IPS-20b (cell line): ENCODE results near the gene IRS1.

Source experiments
- H3K27ac ChIP-seq: one replicate; pipeline ENCODE4 v1.5.1; 2013; ENCODE audit warnings: low read length
- H3K27me3 ChIP-seq: 2 replicates; pipeline ENCODE4 v1.6.1; 2013; ENCODE audit warnings: mild to moderate bottlenecking, low read length, inconsistent platforms; ENCODE audit not compliant: insufficient read depth
- H3K36me3 ChIP-seq: 2 replicates; pipeline ENCODE4 v1.6.1; 2013; ENCODE audit warnings: low read depth, mild to moderate bottlenecking, inconsistent platforms, low read length, moderate library complexity; ENCODE audit not compliant: insufficient read depth
- H3K4me1 ChIP-seq: 2 replicates; pipeline ENCODE4 v1.6.1; 2013; ENCODE audit warnings: mild to moderate bottlenecking, control low read depth, inconsistent platforms, low read length, moderate library complexity; ENCODE audit not compliant: insufficient read depth
- H3K4me3 ChIP-seq: 2 replicates; pipeline ENCODE4 v1.5.1; 2013; ENCODE audit warnings: mild to moderate bottlenecking, low read length, inconsistent platforms
- H3K9ac ChIP-seq: 2 replicates; pipeline ENCODE4 v1.6.1; 2013; ENCODE audit warnings: low read depth, mild to moderate bottlenecking, inconsistent platforms, low read length, moderate library complexity
- H3K9me3 ChIP-seq: 2 replicates; pipeline ENCODE4 v1.6.1; 2013; ENCODE audit warnings: mild to moderate bottlenecking, low read depth, low read length, inconsistent platforms; ENCODE audit not compliant: insufficient read depth

Gene IRS1

DNA sequence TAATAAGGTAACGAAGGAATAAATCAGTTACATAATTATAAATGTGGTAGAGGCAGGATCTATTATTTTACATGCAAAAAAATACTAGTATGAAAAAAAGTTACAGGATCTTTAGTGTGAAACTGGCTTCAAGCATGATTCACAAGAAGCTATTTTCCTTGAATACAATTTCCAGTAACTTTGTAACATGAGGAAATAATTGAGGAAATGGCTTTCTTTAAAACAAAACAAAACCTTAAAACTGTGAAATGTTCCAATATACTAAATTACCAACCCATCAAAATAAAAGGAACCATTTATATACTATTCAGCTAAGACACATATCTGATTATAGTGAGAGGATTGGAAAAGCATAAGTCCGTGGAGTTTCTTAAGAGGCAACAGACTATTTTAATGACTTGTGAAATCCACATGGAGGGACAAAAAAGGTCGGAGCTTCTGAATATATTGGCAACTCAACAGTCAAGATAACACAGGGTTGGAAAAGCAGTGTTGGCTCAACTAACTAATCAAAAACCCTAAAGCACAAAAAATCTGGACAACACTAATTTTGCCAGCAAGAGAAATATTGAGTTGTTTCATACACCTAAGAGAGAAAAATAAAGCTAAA, 10.6 kb downstream of the IRS1 start:
- Histone ChIP-seq H3K9ac (no peak overlapping the region), H3K9me3 (no peaks in the 10 kb centered on the region), H3K4me3 (no peak overlapping the region), H3K36me3 (peaks cover 4% of the 10 kb centered on the region; the same call in 1 of the 2 replicates), H3K27ac (no peak overlapping the region), H3K27me3 (no peaks in the 10 kb centered on the region), H3K4me1 (peaks cover 27% of the 10 kb centered on the region; the same call in 1 of the 2 replicates)

- Histone ChIP-seq H3K27ac (no peak overlapping the region), H3K27me3 (no peaks in the 10 kb centered on the region), H3K9me3 (no peaks in the 10 kb centered on the region), H3K9ac (no peak overlapping the region), H3K4me1 (peaks cover 18% of the 10 kb centered on the region; the same call in 1 of the 2 replicates), H3K36me3 (0 out of 2 replicates have a peak, but pooled peaks cover 4% of the 10 kb centered on the region), H3K4me3 (no peak overlapping the region)
Measured at GRCh38 chr2:226788064-226788463, 11.6 kb downstream of the IRS1 start.

DNA sequence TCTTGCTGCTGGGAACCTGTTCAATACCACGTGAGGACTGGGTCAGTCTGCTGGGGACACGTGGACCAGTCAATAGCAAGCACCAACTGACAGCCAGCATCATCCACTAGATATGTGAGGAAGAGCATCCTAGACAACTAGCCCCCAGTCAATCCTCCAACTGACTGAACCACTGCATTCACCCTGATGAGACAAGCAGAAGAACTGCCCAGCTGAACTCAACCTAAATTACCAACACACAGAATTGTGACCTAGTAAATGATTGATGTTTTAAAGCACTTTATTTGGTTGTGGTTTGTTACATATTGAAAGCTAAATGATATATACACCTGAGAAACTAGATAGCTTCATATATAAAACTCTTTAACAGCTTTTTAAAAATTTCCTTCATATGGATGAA, 15.7 kb downstream of the IRS1 start:
- H3K9ac ChIP-seq, result no peak overlapping the region
- H3K36me3 ChIP-seq, result 0 out of 2 replicates have a peak, but pooled peaks cover 4% of the 10 kb centered on the region
- no peak overlapping the region for H3K27ac ChIP-seq
- no peaks in the 10 kb centered on the region for H3K9me3 ChIP-seq
- peaks cover 11% of the 10 kb centered on the region; the same call in 1 of the 2 replicates for H3K4me1 ChIP-seq
- no peak overlapping the region for H3K4me3 ChIP-seq
- H3K27me3 ChIP-seq, result no peaks in the 10 kb centered on the region

DNA sequence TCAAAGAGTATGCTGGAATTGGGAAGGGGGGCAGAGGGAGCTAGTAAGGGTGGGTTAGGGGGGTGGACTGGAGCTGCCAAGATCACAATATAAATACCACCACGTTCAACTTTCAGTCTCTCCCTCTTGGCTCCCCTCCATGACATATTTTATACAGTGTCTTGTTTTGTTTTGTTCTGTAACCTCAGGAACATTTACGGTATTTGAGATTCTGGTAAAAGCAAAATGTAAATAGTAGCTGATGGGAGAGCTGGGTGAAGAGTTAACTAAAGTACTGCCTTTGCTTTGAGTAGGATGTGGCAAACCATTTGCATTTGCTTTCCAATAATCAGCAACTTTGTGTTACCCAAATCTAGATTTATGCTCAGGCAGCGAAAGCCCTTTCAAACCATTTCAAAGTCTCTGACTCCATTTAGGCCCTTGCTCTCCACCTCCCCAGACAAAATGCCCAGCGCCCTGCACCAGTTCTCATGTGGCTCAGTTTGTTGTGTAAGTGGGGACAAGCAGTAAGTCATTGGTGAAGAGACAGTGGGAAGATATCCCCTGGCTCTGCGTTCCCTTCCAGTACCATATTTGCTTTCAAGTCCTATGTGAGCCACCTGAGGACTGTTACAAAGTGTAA, 17.4 kb downstream of the IRS1 start:
- H3K27ac ChIP-seq, result no peak overlapping the region
- H3K27me3 ChIP-seq, result no peaks in the 10 kb centered on the region
- no peak overlapping the region for H3K9ac ChIP-seq
- H3K4me3 ChIP-seq, result no peak overlapping the region
- H3K9me3 ChIP-seq, result no peaks in the 10 kb centered on the region
- H3K4me1 ChIP-seq, result peaks cover 16% of the 10 kb centered on the region; the same call in 1 of the 2 replicates
- 0 out of 2 replicates have a peak, but pooled peaks cover 4% of the 10 kb centered on the region for H3K36me3 ChIP-seq

DNA sequence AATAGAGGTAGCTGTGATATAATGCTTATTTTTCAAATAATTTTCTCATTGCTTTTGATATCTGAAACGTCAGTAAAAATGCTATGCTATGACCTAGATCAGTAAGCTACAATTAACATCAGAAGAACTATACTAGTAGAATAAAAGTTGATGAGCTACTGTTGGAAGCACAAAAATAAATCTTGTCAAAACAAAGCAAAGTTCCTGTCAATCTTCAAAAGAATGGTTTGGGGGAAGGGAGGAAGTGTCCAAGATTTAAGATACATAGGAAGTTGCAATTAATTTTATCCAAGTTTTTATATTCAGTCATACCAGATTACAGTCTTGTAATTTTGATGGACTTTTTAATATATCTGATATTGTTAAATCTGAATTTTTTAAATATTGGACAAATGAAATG, 19.2 kb downstream of the IRS1 start:
- Histone ChIP-seq H3K4me1 (peaks cover 16% of the 10 kb centered on the region; the same call in 1 of the 2 replicates), H3K27me3 (no peaks in the 10 kb centered on the region), H3K9ac (no peak overlapping the region), H3K36me3 (no peaks in the 10 kb centered on the region), H3K4me3 (no peak overlapping the region), H3K9me3 (no peaks in the 10 kb centered on the region), H3K27ac (no peak overlapping the region)

DNA sequence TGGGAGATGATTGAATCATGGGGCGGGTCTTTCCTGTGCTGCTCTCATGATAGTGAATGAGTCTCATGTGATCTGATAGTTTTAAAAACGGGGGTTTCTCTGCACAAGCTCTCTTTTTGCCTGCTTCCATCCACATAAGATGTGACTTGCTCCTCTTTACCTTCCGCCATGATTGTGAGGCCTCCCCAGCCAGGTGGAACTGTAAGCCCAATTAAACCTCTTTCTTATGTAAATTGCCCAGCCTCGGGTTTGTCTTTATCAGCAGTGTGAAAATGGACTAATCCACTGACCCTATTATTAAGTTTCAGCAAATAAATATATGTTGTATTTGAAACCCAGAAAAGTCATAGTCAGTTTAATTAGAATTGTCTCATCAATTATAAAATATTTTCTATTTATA, 22.0 kb downstream of the IRS1 start:
- H3K36me3 ChIP-seq, result peaks cover 4% of the 10 kb centered on the region; the same call in 1 of the 2 replicates
- no peak overlapping the region for H3K4me3 ChIP-seq
- H3K9ac ChIP-seq, result no peak overlapping the region
- H3K4me1 ChIP-seq, result peaks cover 16% of the 10 kb centered on the region; the same call in 1 of the 2 replicates
- H3K27ac ChIP-seq, result no peak overlapping the region
- H3K9me3 ChIP-seq, result peaks cover 3% of the 10 kb centered on the region
- H3K27me3 ChIP-seq, result no peaks in the 10 kb centered on the region

GRCh38 chr2:226776104-226776503, 23.5 kb downstream of the IRS1 start:
- Histone ChIP-seq H3K9me3 (peaks cover 3% of the 10 kb centered on the region), H3K27ac (no peak overlapping the region), H3K4me3 (no peak overlapping the region), H3K9ac (no peak overlapping the region), H3K4me1 (peaks cover 7% of the 10 kb centered on the region; the same call in 1 of the 2 replicates), H3K27me3 (no peaks in the 10 kb centered on the region), H3K36me3 (peaks cover 4% of the 10 kb centered on the region; the same call in 1 of the 2 replicates)

GRCh38 chr2:226775032-226775509, 24.5 kb downstream of the IRS1 start:
- Histone ChIP-seq H3K27ac (no peak overlapping the region), H3K36me3 (peaks cover 4% of the 10 kb centered on the region; the same call in 1 of the 2 replicates), H3K9ac (no peak overlapping the region), H3K4me1 (0 out of 2 replicates have a peak, but pooled peaks cover 5% of the 10 kb centered on the region), H3K4me3 (no peak overlapping the region), H3K9me3 (peaks cover 3% of the 10 kb centered on the region), H3K27me3 (no peaks in the 10 kb centered on the region)

DNA sequence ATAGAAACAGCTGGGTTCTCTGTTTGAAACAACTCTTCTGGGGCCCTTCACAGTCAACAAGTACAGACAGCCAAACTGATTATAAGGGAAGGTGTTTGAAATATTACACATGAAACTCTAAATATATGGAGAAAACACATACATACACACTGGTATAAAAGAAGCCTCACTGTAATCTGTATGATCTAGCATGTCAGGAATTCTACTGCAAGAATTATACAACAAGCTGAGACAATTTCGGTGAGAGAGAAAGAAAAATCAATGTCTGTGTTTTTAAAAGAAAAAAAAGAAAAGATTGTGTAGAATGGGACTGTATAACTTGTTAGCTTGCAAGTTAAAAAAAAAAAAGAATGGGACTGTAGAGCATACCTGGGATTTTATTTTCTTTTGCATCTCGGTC, 26.3 kb downstream of the IRS1 start:
- no peak overlapping the region for H3K9ac ChIP-seq

DNA sequence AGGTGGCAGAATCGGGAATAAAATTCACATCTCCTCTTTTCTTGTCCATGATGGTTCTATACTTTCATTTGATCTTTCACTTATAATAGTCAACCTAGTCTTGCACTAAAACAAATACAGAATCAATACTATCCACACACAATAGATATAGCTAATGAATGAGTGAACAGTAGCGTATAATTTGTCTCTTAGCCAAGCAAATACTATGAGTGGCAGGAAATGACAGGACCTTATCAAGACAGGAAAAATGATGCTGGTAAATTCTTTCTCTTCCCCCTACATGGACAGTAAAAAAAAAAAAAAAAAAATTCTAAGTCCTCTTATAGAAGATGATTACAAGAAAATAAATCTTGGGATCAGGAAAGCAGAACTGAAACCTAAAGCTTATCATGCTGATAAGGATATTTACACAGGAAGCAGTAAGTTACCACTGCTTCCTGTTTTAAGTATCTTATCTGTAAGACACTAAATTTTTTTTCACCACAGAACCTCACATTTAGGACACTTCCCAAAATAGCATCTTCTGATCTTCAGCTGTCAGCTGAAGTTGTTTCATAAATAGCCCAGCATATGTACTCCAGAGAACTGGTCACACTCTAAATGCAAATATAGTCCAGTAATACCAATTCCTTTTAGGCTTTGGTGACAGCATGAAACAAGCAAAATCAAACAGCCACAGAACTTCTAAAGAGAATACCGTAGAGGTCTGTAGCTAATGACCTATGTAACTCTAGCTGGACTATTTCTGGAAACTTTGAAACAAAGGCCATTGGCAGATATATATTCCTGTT, 27.0 kb downstream of the IRS1 start:
- Histone ChIP-seq H3K4me3 (no peak overlapping the region), H3K4me1 (no peaks in the 10 kb centered on the region), H3K27ac (no peak overlapping the region), H3K9ac (no peak overlapping the region), H3K27me3 (no peaks in the 10 kb centered on the region), H3K36me3 (peaks cover 4% of the 10 kb centered on the region; the same call in 1 of the 2 replicates), H3K9me3 (peaks cover 3% of the 10 kb centered on the region)

More for the DNA sequence above, 26.3 kb downstream of the IRS1 start:
- Histone ChIP-seq H3K27ac (no peak overlapping the region), H3K36me3 (peaks cover 4% of the 10 kb centered on the region; the same call in 1 of the 2 replicates), H3K9me3 (peaks cover 3% of the 10 kb centered on the region), H3K4me1 (0 out of 2 replicates have a peak, but pooled peaks cover 3% of the 10 kb centered on the region), H3K4me3 (no peak overlapping the region), H3K27me3 (no peaks in the 10 kb centered on the region)

- peaks cover 3% of the 10 kb centered on the region for H3K9me3 ChIP-seq
- peaks cover 4% of the 10 kb centered on the region; the same call in 1 of the 2 replicates for H3K36me3 ChIP-seq
- H3K4me1 ChIP-seq, result no peaks in the 10 kb centered on the region
- H3K9ac ChIP-seq, result no peak overlapping the region
- no peak overlapping the region for H3K27ac ChIP-seq
- H3K4me3 ChIP-seq, result no peak overlapping the region
- H3K27me3 ChIP-seq, result no peaks in the 10 kb centered on the region
Measured at GRCh38 chr2:226771067-226771466, 28.6 kb downstream of the IRS1 start.
